OCI-LY7 (cell line): ENCODE results near the gene HAPSTR1.

Experiments used
- CTCF ChIP-seq: fragments of 200-600 bp; sonication (generic); conservative IDR thresholded peaks from 2 replicates; pipeline ENCODE4 v1.5.1; 2014; ENCODE audit warnings: mild to moderate bottlenecking, antibody characterized with exemption, low read length, moderate library complexity, mixed read lengths
- EZH2phosphoT487 ChIP-seq: fragments of 200-600 bp; sonication (generic); IDR thresholded peaks from 2 replicates; pipeline ENCODE4 v1.6.1; 2018; ENCODE audit warnings: low read depth, borderline replicate concordance, mild to moderate bottlenecking, mixed run types, antibody characterized with exemption, low read length, moderate library complexity, mixed read lengths

- no peak for TF ChIP-seq CTCF
- no peak for TF ChIP-seq EZH2phosphoT487
Observed at GRCh38 chr16:9068886-9069285, 22.6 kb upstream of the HAPSTR1 start.
